Heart right ventricle (tissue), 16 donors: Measurements from ENCODE around the gene SATB2. TPM values are rescaled to one million over a fixed set of nuclear protein-coding genes. Genes with fewer than 3 reads are reported as not detected.

ENCODE experiments used
- ATAC-seq, 8 donors: fragments of 200-7000 bp; cut with Tn5 transposase; one replicate each; pipeline ENCODE4 v1.9.1; 2020; ENCODE audit warnings: mild to moderate bottlenecking in 8 of 8, moderate library complexity in 8 of 8, moderate number of reproducible peaks in 1 of 8
- DNase-seq, 2 donors: peaks; one replicate each; pipeline ENCODE4 v3.0.0-alpha.2; 2020
- H3K27ac ChIP-seq, 10 donors: fragments of 200-600 bp; sonication (generic) in 2 of 10; one replicate each; pipeline versions ENCODE4 v1.5.0 to v1.8.0; 2020 to 2022; ENCODE audit warnings: mild to moderate bottlenecking in 3 of 10
- H3K27me3 ChIP-seq, 7 donors: fragments of 200-600 bp; one replicate each; pipeline ENCODE4 v1.8.0; 2021 to 2022; ENCODE audit warnings: mild to moderate bottlenecking in 2 of 7
- H3K36me3 ChIP-seq, 9 donors: fragments of 200-600 bp; sonication (generic) in 1 of 9; one replicate each; pipeline versions ENCODE4 v1.5.0 to v1.8.0; 2020 to 2022; ENCODE audit warnings: mild to moderate bottlenecking in 2 of 9
- H3K4me1 ChIP-seq, 9 donors: fragments of 200-600 bp; sonication (generic) in 1 of 9; one replicate each; pipeline versions ENCODE4 v1.5.0 to v1.8.0; 2020 to 2022; ENCODE audit warnings: mild to moderate bottlenecking in 4 of 9
- H3K4me3 ChIP-seq, 10 donors: fragments of 200-600 bp; sonication (generic) in 2 of 10; one replicate each; pipeline versions ENCODE4 v1.5.0 to v1.8.0; 2020 to 2022; ENCODE audit warnings: mild to moderate bottlenecking in 7 of 10, moderate library complexity in 2 of 10
- H3K9me3 ChIP-seq, 11 donors: fragments of 200-600 bp in 10 of 11; sonication (generic) in 2 of 11; one replicate each; pipeline versions ENCODE4 v1.5.0 to v1.8.0; 2013 to 2022; ENCODE audit warnings: mild to moderate bottlenecking in 2 of 11, control low read depth in 1 of 11, moderate library complexity in 1 of 11
- CTCF ChIP-seq, 9 donors: fragments of 200-600 bp; sonication (generic) in 2 of 9; IDR thresholded peaks; one replicate each; pipeline versions ENCODE4 v1.5.0 to v1.8.0; 2021 to 2022; ENCODE audit warnings: antibody characterized with exemption in 9 of 9, mild to moderate bottlenecking in 5 of 9, moderate library complexity in 1 of 9
- WGBS, 2 donors: extraction: QIAGEN DNeasy Blood & Tissue Kit; methylation state at CpG; one replicate each; pipeline ENCODE4 v1.1.7; 2013; ENCODE audit warnings: inconsistent platforms in 1 of 2; 5-methylcytosine and 5-hydroxymethylcytosine counted together
- intact Hi-C, 10 donors: fragments of 100-400 bp; cut with DNase I; formaldehyde crosslinking; loops; one replicate each; pipeline versions ENCODE4 v1.11.1 to v1.14.2; 2022
- polyA plus RNA-seq, 2 donors: library from polyadenylated mRNA; stranded (reverse); fragments of 200-250 nt; gene quantifications; one replicate each; pipeline ENCODE4 v1.2.3, GENCODE V29; 2013
- total RNA-seq, 10 donors: library from RNA; stranded (reverse); fragmentation: NEBNext Ultra II Directional in 3 of 10; extraction: Animal tissue kit (Norgen Biotek cat#: 25700) in 3 of 10; gene quantifications; one replicate each; pipeline versions ENCODE4 v1.2.1 to v1.2.4, GENCODE V29; 2021 to 2023
- donor health status: Arrhythmogenic right ventricular cardiomyopathy.
- donor health status: ischemic (EF 13 %, LVEDD 7.1; RV severe dilation, severe dysfunction).
- donor health status: healthy with polysubstance abuse.
- donor health status: DM: no; HTN: yes; CAD: no.
- donor health status: DM: no; HTN: no; CAD: no.
- donor health status: ischemic (EF 25% LVEDD 6.9; RV normal size, moderate dysfunction).
- donor health status: ischemic (EF 25% LVEDD 5.7; RV mildly dilated, moderate dysfunction).
- donor health status: healthy.
- donor health status: DM: yes; HTN: yes; CAD: no.
- donor health status: Ischemic cardiomyopathy.
- donor health status: ischemic (EF 35%, LVEDD 5.7; RV mildly dilated, moderate dysfunction).
- donor health status: nonischemic (EF 11% LVEDD 7.7; RV severe dilation, severe dysfunction).
- donor health status: DM: yes; HTN: yes; CAD: no.
- donor health status: PGD.
- donor health status: ischemic (EF 29% LVEDD 5.4; RV normal size, mild dysfunction).
- donor health status: nonischemic (EF 23%, LVEDD 6.1; RV moderate dilation, normal function).

Gene SATB2
- total and polyA plus RNA-seq, 12 donors, result 0.29 to 2.3 (median 0.70) TPM

- no peaks in the 10 kb centered on the region for H3K36me3 ChIP-seq
- no peaks in the 10 kb centered on the region for H3K4me1 ChIP-seq
- intact Hi-C loops, result no loop called here
- H3K9me3 ChIP-seq, result no peaks in the 10 kb centered on the region
- no peaks in the 10 kb centered on the region for H3K27me3 ChIP-seq
- ATAC-seq (no peak), DNase-seq (no peak)
- TF ChIP-seq CTCF (IDR thresholded peaks at IDR 0.05), result no peak
- 83 to 90% methylated on average over 3 of the region's 3 CpGs for WGBS, 2 donors
- H3K4me3 ChIP-seq, result no peak overlapping the region
- no peak overlapping the region for H3K27ac ChIP-seq
Observed at GRCh38 chr2:199339891-199340605, 117.7 kb downstream of the SATB2 start.

GRCh38 chr2:199336546-199336945 is 121.2 kb downstream of the SATB2 start:
- WGBS, 2 donors, result 35 to 40% methylated on average over 2 of the region's 2 CpGs

GRCh38 chr2:199335502-199335901 is 122.2 kb downstream of the SATB2 start:
- no peaks in the 10 kb centered on the region for H3K4me1 ChIP-seq
- H3K9me3 ChIP-seq, result no peaks in the 10 kb centered on the region
- no peak overlapping the region for H3K27ac ChIP-seq
- no peaks in the 10 kb centered on the region for H3K36me3 ChIP-seq
- intact Hi-C loops, result no loop called here
- TF ChIP-seq CTCF (IDR thresholded peaks at IDR 0.05), result no peak
- H3K27me3 ChIP-seq, result no peaks in the 10 kb centered on the region
- no peak for ATAC-seq
- DNase-seq, result no peak
- no peak overlapping the region for H3K4me3 ChIP-seq
- 78 to 83% methylated on average over 2 of the region's 2 CpGs for WGBS, 2 donors

More at GRCh38 chr2:199336546-199336945, 121.2 kb downstream of the SATB2 start:
- Histone ChIP-seq H3K4me1 (no peaks in the 10 kb centered on the region), H3K27me3 (no peaks in the 10 kb centered on the region), H3K36me3 (no peaks in the 10 kb centered on the region), H3K4me3 (no peak overlapping the region), H3K27ac (no peak overlapping the region), H3K9me3 (no peaks in the 10 kb centered on the region)
- TF ChIP-seq CTCF (IDR thresholded peaks at IDR 0.05), result no peak
- intact Hi-C loops, result no loop called here
- ATAC-seq, result no peak
- no peak for DNase-seq

- Histone ChIP-seq H3K27me3 (no peaks in the 10 kb centered on the region), H3K9me3 (peaks cover 0 to 2% (median 0%) of the 10 kb centered on the region in 11 donors), H3K27ac (no peak overlapping the region), H3K36me3 (no peaks in the 10 kb centered on the region), H3K4me1 (no peaks in the 10 kb centered on the region), H3K4me3 (no peak overlapping the region)
- 47 to 51% methylated on average over 5 of the region's 5 CpGs for WGBS, 2 donors
- no peak for TF ChIP-seq CTCF (IDR thresholded peaks at IDR 0.05)
- DNase-seq (no peak), ATAC-seq (no peak)
- intact Hi-C loops, result no loop called here
Observed at GRCh38 chr2:199329466-199329865, 128.3 kb downstream of the SATB2 start.
